K562 (cell line): ENCODE data around the gene ARHGAP26. TPM values are rescaled to one million over a fixed set of nuclear protein-coding genes. Genes with fewer than 3 reads are reported as not detected.

Experiments used
- ATF7 ChIP-seq: fragments of 450-650 bp; IDR thresholded peaks from 2 replicates; pipeline ENCODE4 v1.7.1; 2014; ENCODE audit warnings: mild to moderate bottlenecking, moderate library complexity
- BCLAF1 ChIP-seq, 2 experiments: fragments of 450-650 bp in 1 of 2; IDR thresholded peaks; 2 replicates each; pipeline ENCODE4 v1.6.1; 2011 to 2017; ENCODE audit warnings: low read depth in 2 of 2, antibody characterized with exemption in 1 of 2, borderline replicate concordance in 1 of 2, low read length in 1 of 2, mild to moderate bottlenecking in 1 of 2, mixed read lengths in 1 of 2; ENCODE audit not compliant: control insufficient read depth in 1 of 2
- BDP1 ChIP-seq: IDR thresholded peaks from 3 replicates; pipeline ENCODE4 v1.6.1; 2011; ENCODE audit not compliant: insufficient read length, insufficient read depth
- COPS2 ChIP-seq: fragments of 450-650 bp; conservative IDR thresholded peaks from 2 replicates; pipeline ENCODE4 v1.6.1; 2016; ENCODE audit warnings: mild to moderate bottlenecking, moderate library complexity
- NR4A1 ChIP-seq, 2 experiments: fragments of 250-450 bp in 1 of 2; fragments of 450-650 bp in 1 of 2; sonication (Bioruptor Pico) in 1 of 2; IDR thresholded peaks; 2 replicates each; pipeline versions ENCODE4 v1.4.0 to v1.6.1; 2016 to 2020; ENCODE audit warnings: mild to moderate bottlenecking in 2 of 2, missing compliant biosample characterization in 1 of 2, missing genetic modification characterization in 1 of 2, moderate library complexity in 1 of 2
- POU5F1 ChIP-seq: fragments of 150-350 bp; IDR thresholded peaks from 2 replicates; pipeline ENCODE4 v1.6.1; 2014; ENCODE audit warnings: borderline replicate concordance, low read length, low read depth, mild to moderate bottlenecking; ENCODE audit not compliant: partially characterized antibody
- YBX1 ChIP-seq: fragments of 450-650 bp; IDR thresholded peaks from 2 replicates; pipeline ENCODE4 v1.7.1; 2016; ENCODE audit warnings: mild to moderate bottlenecking
- ZNF764 ChIP-seq: fragments of 250-450 bp; sonication (Bioruptor Pico); IDR thresholded peaks from 2 replicates; pipeline ENCODE4 v1.4.0; 2020; ENCODE audit warnings: low read depth, mild to moderate bottlenecking, moderate library complexity
- polyA plus RNA-seq, 8 experiments: library from polyadenylated mRNA; depleted of rRNA in 4 of 8; stranded (reverse) in 5 of 8; unstranded in 3 of 8; fragments of >200 nt; fragmentation: Nextera tagmentation in 2 of 8; fragmentation: Illumina TruSeq in 1 of 8; extraction: Ambion mirVana in 2 of 8; extraction: Trizol in 1 of 8; gene quantifications; 2 replicates each; pipeline versions ENCODE4 v1.2.1 to v1.2.3, GENCODE V29; 2011 to 2014; ENCODE audit warnings: inconsistent platforms in 1 of 8, missing spikeins in 1 of 8
- total RNA-seq, 7 experiments: library from RNA; depleted of rRNA in 6 of 7; stranded (reverse); fragments of >200 nt in 6 of 7; fragmentation: Illumina TruSeq in 2 of 7; extraction: Trizol in 2 of 7; gene quantifications; 2 replicates each; pipeline versions ENCODE4 v1.2.1 to v1.2.3, GENCODE V29; 2011 to 2021; ENCODE audit warnings: low replicate concordance in 1 of 7
- TF ChIP-seq, protein P1 (sequence below): fragments of 450-650 bp; IDR thresholded peaks from 2 replicates; pipeline ENCODE4 v1.7.0; 2016; ENCODE audit warnings: borderline replicate concordance

ARHGAP26 gene
- total and polyA plus RNA-seq, 9 of the 15 experiments (the other 6 are each of a cell fraction or from before 2014, with no cell fraction given) = 0.13 to 1.1 (median 0.55) TPM

DNA sequence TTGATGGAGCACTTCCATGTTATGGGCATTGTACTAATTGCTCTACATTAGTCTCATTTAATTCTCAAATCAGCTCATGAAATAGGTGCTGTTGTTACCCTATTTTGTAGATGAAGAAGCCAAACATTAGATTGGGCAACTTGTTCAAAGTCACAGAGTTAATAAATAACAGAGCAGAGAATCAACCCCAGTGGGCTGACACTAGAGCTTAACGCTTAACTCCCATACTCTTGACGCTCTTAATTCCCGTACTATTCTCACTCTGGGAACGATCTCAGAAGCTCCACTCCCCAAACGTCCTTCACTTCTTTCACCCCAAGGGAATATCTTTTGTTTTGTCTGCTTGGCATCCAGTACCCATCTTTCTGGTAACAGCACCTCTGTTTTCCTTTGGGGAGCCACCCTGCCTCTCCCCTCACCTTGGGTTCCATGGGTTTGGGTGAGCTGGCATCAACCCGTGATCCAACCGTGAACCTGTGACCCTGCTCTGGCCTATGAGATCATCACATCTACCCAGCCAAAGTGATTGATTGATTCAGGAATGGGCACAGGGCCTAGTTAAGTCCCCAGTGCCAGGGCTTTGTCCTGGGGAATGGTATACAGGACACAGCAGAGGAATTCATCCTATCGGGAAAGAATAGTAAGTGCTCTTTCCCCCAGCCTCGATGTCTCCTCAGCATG, 464.1 kb downstream of the ARHGAP26 start (continued):
- TF ChIP-seq BCLAF1 (IDR thresholded peaks at IDR 0.05; ENCODE audit: borderline replicate concordance in 1 of 2, control insufficient read depth in 1 of 2, low read depth in 2 of 2, low read length in 1 of 2) = no peak
- no peak for TF ChIP-seq YBX1
- no peak for TF ChIP-seq NR4A1 (CRISPR knock-in tag; IDR thresholded peaks at IDR 0.05)
- TF ChIP-seq NR4A1 (tag; IDR thresholded peaks at IDR 0.05) = no peak
- no peak for TF ChIP-seq ATF7
- TF ChIP-seq COPS2 = no peak
- no peak for TF ChIP-seq BDP1
- TF ChIP-seq, protein P1, sequence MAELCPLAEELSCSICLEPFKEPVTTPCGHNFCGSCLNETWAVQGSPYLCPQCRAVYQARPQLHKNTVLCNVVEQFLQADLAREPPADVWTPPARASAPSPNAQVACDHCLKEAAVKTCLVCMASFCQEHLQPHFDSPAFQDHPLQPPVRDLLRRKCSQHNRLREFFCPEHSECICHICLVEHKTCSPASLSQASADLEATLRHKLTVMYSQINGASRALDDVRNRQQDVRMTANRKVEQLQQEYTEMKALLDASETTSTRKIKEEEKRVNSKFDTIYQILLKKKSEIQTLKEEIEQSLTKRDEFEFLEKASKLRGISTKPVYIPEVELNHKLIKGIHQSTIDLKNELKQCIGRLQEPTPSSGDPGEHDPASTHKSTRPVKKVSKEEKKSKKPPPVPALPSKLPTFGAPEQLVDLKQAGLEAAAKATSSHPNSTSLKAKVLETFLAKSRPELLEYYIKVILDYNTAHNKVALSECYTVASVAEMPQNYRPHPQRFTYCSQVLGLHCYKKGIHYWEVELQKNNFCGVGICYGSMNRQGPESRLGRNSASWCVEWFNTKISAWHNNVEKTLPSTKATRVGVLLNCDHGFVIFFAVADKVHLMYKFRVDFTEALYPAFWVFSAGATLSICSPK = no peak
- TF ChIP-seq POU5F1 = no peak
- no peak for TF ChIP-seq ZNF764
- TF ChIP-seq, all 486 proteins: peak for 0
